ENCODE data around the gene MAST4. TPM values are rescaled to one million over a fixed set of nuclear protein-coding genes. Genes with fewer than 3 reads are reported as not detected.

The MAST4 gene
- total RNA-seq, 1 donor from 2014 or later: 45.2 TPM

DNA sequence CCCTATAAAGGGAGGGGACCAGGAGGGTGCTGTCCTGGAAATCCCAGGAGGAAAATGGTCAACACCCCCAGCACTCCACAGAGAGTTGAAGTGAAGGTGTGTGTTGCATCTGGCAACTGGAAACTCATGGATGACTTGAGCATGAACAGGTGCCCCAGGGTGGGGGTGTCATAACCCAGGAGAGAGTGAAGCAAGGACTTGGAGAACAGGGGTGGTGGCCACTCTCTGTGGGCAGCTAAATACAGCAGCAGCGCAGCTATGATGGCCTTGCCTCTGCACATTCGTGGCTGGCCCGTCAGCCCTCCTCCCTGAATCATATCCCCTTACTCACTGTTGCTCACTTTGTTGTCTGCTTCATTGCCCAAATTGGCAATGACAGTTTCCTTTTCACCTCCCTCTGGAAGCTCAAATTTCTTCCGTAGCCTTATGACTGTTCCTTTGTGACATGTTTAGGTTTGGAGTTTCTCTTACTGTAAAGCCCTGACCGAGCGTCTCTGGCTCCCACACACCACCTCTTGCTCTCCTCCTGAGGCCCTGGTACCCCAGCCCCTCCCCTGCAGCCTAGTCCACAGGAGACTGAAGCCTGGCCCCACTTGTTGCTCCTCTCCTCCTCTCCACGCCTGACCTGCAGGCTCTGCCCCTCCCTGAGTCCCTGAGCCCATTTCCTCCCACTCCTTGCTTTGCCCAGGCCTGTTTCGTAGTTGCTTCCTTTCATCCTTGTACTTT lies 414.7 kb downstream of the MAST4 start:
- DNase-seq (ENCODE audit: low spot score): no peak

DNA sequence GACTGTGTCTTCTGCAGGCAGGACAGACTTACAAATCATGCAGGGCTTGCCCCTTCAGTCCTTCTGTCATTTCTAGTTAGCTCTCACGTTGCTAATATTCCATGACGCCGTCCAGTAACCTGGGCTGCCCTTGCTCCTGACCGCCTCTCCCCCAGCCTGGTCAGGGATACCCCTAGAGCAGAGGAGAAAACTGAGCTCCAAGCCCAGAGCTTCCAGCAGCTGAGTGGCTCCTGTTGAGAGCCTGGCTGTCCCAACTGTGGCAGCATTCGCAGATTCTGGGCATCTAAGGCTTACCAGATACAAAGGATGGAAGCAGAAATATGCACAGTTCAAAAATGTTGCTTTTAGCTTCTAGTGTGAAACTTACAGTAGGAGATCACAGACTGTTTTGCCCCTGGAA lies 415.2 kb downstream of the MAST4 start:
- no peak for DNase-seq (ENCODE audit: low spot score)

DNA sequence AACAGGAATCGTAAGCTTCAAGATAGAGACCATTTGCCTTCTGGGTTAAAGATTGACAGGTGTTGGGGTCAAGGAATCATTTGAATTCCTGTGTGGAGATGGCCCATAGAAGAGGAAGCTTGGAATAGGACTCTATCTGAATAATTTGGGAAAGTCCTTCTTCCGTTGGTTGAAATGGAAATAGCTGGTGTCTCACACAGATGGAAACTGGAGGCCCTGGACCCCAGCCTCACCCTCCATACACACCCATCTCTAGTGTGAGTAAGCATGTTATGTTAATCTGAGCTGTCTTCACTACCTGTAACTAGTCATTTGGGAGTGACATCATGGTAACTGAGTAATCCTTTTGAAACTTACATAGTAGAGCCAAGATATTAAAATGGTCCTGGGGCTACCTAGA lies 416.0 kb downstream of the MAST4 start:
- DNase-seq (ENCODE audit: low spot score): no peak

DNA sequence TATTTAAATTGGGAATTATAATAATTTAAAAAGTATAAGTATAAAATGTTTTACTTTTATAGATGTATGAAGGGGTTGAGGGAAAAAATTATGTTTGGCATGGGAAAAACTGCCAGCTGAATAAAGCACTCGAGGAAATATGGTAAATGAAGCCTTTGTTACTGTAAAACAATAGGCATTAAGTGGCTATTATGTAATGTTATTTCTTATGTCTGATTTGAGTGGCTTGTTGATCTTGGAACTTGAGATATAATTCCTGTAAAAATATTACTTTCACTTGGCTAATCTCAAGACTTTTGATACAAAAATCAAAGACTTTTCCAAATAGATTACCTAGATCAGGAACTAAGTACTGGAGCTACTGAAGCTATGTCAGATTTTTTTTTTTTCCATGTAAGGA lies 417.5 kb downstream of the MAST4 start:
- no peak for DNase-seq (ENCODE audit: low spot score)

DNA sequence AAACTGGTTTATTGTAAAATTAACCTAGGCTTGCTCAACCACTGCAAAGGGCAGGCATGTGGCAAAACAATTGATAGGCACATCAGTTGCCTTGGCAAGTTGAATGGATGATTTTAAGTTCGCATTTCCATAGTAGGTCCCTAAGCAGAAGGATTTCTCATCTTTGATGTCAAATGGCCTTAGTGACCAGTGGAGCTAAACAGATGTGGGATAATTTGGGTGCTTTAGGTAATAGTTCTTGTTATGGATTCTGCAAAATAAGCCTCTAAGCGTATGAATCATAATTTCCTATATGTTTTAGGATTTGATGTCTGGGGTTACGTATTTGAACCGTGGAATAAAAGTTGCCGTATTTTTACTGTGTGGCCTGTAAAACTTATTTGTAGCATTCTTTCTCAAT lies 418.0 kb downstream of the MAST4 start:
- DNase-seq (ENCODE audit: low spot score): no peak

DNA sequence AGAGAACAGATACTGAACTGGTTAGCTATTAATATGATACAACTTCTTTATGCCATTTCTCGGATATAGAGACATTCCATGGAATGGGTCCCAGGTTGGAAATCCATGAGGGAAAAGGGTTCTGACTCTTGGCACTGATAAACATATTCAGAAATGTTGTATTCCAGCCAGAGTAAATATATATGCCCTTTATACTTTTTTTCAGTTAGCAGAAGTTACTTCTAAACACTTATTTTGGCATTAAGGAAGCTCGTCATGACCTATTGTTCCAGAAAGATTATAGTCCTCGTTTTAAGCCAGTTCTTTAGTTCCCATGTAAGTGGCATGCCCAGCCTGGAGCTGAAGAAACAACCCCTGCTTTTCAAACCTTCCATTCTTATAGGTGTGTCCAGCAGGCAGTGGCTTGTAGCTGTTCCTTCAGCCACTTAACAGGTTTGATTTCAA lies 418.8 kb downstream of the MAST4 start:
- no peak for DNase-seq (ENCODE audit: low spot score)

DNA sequence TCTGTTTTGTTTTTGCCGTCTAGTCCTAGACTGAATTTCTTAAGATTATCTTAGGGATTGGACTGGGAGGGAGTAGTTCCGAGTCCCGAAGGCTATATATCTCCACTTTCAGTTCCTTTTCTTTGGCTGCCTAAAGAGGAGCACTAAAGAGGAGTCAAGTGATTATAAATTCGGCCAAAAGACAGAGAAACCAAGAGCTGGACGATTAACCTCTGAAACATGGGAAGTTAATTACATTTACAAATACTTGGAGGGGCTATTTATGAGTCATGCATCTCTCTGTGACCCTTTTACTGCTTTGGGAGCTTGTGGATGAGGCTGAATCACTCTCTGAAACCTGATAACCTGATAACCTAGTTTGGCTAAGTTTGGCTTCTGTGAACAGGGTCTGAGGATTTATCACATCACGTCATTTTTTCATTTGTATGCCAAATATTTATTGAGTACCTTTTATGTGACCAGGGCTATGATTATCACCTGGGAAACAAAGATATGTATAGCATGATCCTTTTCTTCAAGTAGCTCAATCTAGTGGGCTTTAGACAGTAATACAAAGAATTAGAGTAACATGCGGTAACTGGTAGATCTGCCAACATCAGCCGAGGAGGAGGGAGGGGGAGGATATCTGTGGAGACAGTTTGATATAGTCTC lies 419.5 kb downstream of the MAST4 start:
- DNase-seq (ENCODE audit: low spot score): no peak

DNA sequence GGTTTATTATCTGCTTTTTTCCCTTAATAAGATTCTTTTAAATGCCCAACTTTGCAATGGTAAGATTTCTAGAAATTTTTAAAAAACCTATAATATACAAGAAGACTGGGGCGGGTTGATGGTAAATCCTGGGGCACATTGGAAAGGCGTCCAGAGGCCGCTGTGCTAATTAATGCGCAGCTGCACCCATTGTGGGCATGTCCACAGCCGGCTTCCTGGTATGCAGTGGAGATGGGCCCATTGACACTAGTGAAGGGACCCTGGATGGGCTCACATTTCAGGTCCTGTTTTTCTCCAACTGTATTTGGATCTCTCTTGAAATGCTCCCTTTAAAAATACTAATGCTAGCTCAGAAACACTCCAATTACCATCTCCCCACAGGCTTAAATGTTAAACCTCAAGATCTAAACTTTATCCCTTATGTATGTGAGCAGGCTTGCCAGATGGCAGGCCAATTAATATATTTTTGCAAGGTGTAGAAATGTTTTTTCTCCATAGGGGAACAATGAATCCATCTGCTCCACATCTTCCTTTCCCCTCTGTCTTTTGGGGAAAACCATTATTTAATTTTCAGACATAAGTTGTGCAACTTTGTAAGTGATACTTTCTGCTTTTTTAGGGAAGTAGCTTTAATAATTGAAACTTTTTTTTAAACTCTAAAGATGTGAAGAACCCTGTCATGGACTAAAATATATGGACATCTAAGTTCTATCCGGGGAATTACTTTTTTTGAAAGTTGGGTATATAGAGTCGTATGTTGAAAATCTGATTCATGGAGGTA lies 423.1 kb downstream of the MAST4 start:
- no peak for DNase-seq (ENCODE audit: low spot score)

DNA sequence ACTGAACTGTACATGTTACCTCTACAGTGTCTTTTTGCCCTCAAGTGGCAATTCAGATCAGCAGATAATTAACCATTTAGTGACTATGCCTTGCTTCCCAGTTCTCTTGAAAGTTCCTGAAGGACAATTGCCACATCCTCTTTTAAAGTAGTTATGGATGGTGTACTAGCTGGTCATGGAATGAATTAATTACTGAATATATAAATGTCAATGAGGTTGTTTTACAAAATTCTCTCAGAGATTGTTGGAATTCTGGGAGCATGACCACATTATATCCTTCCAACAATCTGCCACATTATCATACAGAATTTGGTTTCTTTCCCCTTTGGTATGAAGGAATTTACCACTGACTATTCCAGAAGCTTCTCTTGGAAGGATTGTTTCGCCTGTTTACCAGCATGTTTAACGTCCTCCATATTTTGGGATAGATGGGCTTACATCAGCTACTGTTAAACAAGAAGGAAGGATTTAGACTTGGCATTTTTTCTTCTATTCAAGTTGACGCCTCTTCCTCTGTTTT lies 424.0 kb downstream of the MAST4 start:
- no peak for DNase-seq (ENCODE audit: low spot score)

DNA sequence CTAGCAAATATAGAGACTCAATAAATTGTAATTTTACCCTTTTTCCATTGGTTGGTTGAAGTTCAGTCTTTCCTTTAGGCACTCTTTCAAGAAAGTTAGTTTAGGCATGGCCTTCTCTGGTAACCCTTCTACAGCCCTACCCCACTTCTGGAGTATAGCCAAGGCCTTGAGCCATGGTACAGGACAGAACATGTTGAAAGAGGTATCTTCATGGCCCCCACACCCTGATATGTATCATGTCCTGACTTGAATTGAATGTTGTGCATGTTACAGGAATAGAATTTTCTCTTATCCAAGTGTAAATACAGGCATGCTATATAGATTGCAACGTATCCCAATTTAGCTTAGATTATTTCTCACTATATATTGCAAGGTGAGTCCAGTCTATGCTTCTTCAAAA lies 424.8 kb downstream of the MAST4 start:
- DNase-seq (ENCODE audit: low spot score): no peak

DNA sequence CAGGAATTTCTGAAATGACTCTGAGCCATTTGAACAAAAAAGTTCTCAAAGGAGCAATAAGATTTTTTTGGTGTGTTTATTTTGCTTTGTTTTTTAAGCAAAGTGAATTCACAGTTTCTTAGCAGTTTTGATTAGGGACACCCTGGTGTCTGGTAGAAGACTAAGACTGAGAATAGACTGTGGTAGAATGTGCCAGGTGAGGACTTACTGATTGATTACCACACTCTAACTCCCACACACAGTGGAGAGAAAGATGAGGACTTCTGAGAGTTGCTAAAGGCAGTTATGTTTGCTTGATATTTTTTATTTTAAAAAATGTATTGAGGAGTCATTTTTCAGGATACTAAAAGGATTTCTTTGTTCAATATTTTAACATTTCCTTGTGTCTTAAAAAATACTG lies 425.3 kb downstream of the MAST4 start:
- no peak for DNase-seq (ENCODE audit: low spot score)

DNA sequence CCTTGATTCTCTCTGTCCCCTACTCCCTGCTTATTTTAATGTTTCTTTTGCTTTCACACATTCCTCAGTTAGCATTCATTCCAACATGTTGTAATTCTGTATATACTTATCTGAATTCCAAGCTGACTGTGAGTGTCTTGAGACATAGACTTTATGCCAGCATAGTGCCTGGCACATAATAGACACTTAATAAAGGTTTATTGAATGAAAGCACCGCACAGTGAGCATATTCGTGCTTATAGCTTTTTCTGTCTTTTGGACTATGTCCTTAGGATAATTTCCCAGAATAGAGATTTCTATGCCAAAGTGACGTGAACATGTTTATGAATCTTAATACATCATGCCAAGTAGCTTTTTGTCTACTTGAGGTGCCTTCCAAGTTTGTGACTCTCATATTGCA lies 425.8 kb downstream of the MAST4 start:
- DNase-seq (ENCODE audit: low spot score): no peak

DNA sequence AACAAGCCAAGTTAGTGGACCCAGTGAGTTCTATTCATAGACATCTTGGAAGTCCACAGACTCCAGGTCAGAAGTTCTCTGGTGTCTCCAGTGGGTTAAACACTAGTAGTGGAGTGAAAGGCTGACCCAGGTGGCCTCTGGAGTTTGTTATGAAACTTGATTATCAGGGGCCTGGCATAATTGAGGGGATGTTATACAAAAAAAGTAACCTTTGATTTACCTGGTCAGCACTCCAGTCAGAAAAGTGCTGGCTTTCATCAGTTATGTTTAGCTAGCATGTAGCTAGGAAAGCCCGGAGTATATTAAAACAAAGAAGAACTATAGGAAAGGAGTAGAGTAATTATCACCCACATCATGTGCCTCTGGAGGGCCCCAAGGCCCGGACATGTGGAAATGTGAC lies 429.3 kb downstream of the MAST4 start:
- DNase-seq (ENCODE audit: low spot score): no peak

DNA sequence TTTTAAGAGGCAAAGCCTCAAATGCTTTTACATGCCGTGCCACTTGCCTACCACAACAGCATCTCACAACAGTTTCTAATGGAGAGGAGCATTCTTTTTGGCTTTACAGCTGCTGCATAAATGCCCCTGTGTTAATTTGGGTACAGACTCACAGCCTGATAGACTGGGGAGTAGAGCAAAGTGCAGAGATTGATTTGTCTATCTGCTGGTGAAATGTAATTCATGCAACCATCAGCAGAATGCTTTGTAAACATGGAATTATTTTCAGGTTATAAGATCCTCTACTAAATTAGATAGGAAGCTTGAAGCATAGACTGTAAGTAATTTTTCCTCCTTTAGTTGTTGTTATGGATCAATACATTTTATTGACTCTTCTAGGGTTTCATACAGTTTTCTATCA lies 430.1 kb downstream of the MAST4 start:
- DNase-seq (ENCODE audit: low spot score): no peak

DNA sequence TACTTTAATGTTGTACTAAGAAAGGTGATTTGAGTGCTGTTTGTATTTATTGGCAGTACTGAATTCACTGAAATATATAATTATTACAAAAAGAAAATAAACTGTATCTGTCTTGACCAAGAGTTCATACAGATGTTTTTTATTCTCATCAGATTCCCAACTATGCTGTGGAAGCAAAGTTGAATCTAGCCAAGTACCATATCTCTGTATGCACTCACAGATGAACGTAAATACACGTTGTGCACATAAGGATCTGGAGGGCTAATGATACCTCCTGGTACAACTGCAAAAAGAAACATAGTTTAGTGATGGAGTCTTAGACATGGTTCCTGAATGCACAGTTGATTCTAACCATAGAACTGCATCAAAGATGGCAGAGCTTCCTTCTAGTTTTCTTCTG lies 431.0 kb downstream of the MAST4 start:
- no peak for DNase-seq (ENCODE audit: low spot score)

DNA sequence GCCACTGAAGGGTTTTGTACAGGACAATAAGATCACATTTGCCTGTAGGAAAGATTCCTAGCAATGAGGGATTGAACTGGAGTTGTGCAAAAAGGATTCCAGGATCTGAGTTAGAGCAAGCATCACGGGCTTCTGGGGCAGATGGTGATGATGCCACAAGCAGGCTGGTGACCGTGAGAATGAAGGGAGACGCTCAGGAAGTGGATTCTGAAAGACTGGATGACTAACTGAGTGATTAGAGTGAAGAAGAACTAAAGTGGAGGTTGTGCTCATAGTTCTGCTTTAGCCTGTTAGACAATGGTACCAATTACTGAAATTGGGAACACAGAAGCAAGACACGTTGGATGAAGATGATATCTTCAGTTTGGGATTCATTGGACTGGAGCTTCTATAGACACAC lies 432.2 kb downstream of the MAST4 start:
- no peak for DNase-seq (ENCODE audit: low spot score)

DNA sequence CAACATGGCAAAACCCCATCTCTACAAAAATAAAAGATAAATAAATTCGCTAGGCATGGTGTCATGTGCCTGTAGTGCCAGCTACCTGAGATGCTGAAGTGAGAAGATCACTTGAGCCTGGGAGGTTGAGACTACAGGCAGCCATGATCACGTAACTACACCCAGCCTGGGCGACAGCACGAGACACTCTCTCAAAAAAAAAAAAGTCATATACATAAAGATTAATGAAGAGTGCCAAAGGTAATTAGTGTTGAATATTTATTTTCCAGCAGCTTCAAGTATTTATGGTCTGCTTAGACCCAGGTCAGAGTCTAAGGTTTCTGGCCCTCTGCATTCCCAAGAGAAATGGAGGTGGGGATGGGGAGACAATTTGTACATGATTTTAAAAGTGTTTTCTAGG lies 432.7 kb downstream of the MAST4 start:
- DNase-seq (ENCODE audit: low spot score): no peak

DNA sequence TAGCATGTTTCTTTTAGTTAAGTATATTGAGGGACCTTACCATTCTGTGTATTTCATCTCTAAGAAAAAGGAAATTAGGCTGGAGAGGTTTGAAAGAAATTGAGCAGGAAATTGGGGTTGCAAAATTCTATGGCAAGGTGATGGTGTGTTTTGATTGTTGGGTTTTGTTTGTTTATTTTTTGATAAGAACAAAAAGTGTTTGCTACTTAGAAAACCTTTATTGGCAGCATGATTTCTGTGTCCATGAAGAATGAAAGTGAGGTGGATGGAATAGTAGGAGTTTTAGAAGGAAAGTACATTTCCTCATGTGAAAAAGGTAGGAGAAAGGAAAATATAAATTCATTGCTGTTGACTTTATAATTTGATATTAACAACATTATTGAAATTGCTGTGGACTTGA lies 433.3 kb downstream of the MAST4 start:
- DNase-seq (ENCODE audit: low spot score): no peak

DNA sequence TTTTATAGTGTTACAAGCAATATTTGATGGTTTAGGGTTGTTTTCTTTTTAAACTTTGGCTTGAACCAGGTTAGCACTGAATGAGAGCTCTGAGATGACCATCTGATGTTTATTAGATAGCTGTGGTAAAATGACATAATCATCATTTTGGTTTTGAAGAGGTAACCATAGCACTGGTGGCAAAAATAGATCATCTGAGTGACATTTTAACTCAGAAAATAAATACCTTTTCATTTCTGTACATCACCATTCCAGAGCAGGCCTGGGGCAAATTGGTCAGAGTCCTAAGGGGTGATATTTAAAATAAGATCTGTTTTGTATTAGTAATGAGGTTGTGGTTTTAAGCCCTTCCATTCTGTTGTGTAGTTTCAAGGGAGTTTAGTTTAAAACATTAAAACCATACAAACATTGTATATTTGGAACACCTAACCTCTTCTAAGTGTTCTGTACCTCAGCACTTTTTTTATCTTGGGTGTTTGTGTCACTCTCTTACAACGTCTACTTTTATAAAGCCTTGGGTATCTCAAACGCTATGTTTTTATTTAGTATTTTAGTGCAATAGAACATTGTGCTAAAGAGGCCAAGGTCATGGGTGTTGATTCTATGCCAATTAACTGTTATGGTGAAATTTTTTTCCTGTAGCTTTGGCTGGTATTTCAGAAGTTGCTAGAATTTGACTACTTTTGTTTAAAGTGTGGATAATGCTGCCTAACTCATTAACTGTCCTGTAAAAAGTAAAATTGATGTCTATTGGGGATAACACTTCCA lies 434.3 kb downstream of the MAST4 start:
- no peak for DNase-seq (ENCODE audit: low spot score)

DNA sequence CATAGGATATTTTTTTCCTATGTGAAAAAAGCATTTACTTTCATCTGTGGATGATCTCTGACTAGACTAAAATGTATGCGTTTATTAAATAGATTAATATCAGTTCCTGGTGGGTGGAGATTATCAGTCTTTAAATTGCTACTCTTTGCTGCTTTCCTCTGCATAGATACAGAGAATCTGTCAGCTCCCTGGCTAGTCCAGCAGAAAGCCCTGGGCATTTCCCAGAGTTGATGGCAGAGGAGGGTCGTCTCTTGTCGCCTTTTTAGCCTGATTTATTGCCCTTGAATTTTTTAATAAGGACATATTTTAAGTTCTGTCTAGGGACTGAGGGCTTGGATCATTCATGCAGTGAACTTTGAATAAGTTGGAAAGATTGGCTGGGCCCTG lies 434.9 kb downstream of the MAST4 start:
- no peak for DNase-seq (ENCODE audit: low spot score)

DNA sequence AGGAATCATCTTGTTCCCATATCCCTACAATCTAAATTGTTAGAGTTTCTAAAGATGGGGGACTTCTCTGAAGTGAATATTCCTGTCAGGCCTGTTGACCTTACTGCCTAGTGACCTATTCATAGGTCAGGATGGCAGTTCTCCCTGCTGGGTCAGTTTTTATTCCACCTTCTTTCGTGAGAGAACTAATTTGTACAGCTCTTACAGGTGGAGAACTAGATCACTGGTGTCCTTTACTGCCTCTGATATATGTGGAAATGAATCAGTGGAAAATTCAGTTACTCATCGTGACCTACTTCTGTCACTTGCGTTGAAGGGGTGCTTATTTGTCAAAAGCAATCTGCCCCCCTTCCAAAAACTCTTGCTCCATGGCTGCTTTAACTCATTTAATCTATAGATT lies 435.5 kb downstream of the MAST4 start:
- no peak for DNase-seq (ENCODE audit: low spot score)

Measured in mesenteric fat pad (tissue), 1 donor.